Neural cell (in vitro differentiated cells): Measurements from ENCODE around the gene NELL1. TPM values are rescaled to one million over a fixed set of nuclear protein-coding genes. Genes with fewer than 3 reads are reported as not detected.

Experiments
- H2AFZ ChIP-seq: fragments of 200-600, 300-800 bp; sonication (generic), shearing (Covaris generic); 2 replicates; pipeline ENCODE4 v1.6.0; 2014; ENCODE audit warnings: low read depth, mild to moderate bottlenecking, antibody characterized with exemption, low read length, moderate library complexity
- H3F3A ChIP-seq: fragments of 200-600 bp; shearing (Covaris generic); 2 replicates; pipeline ENCODE4 v1.6.1; 2016; ENCODE audit warnings: mild to moderate bottlenecking, moderate library complexity, mixed read lengths, antibody characterized with exemption, low read length; ENCODE audit not compliant: insufficient read depth, poor library complexity, severe bottlenecking
- H3K27ac ChIP-seq: fragments of 200-600, 300-800 bp; sonication (generic), shearing (Covaris generic); 2 replicates; pipeline ENCODE4 v1.5.1; 2014; ENCODE audit warnings: mild to moderate bottlenecking, low read length, moderate library complexity
- H3K27me3 ChIP-seq: fragments of 300-800, 200-600 bp; sonication (generic), shearing (Covaris generic); 2 replicates; pipeline ENCODE4 v1.6.0; 2014; ENCODE audit warnings: mild to moderate bottlenecking, low read depth, low read length, moderate library complexity; ENCODE audit not compliant: insufficient read depth
- H3K36me3 ChIP-seq: fragments of 300-800, 200-600 bp; sonication (generic), shearing (Covaris generic); 2 replicates; pipeline ENCODE4 v1.5.1; 2014; ENCODE audit warnings: mild to moderate bottlenecking, antibody characterized with exemption, low read length, moderate library complexity; ENCODE audit not compliant: insufficient read depth
- H3K4me2 ChIP-seq: fragments of 300-800, 200-600 bp; sonication (generic), shearing (Covaris generic); 2 replicates; pipeline ENCODE4 v1.6.0; 2014; ENCODE audit warnings: mild to moderate bottlenecking, low read length
- H3K4me3 ChIP-seq: fragments of 300-800, 200-600 bp; sonication (generic), shearing (Covaris generic); 2 replicates; pipeline ENCODE4 v1.5.1; 2014; ENCODE audit warnings: mild to moderate bottlenecking, low read length, moderate library complexity
- H3K79me2 ChIP-seq: fragments of 200-600 bp; shearing (Covaris generic); replicated peaks from 2 replicates; pipeline ENCODE4 v1.6.0; 2014; ENCODE audit warnings: mild to moderate bottlenecking, low read length, moderate library complexity; ENCODE audit not compliant: insufficient read depth
- H3K9ac ChIP-seq: fragments of 300-800, 200-600 bp; sonication (generic), shearing (Covaris generic); 2 replicates; pipeline ENCODE4 v1.6.1; 2016; ENCODE audit warnings: mild to moderate bottlenecking, low read length, mixed read lengths
- H3K9me2 ChIP-seq: fragments of 200-600 bp; shearing (Covaris generic); 2 replicates; pipeline ENCODE4 v1.6.1; 2016; ENCODE audit warnings: mild to moderate bottlenecking, low read length, mixed read lengths; ENCODE audit not compliant: insufficient read depth
- H3K9me3 ChIP-seq: fragments of 200-600, 300-800 bp; sonication (generic), shearing (Covaris generic); 2 replicates; pipeline ENCODE4 v1.6.1; 2016; ENCODE audit warnings: mild to moderate bottlenecking, mixed run types, low read length, moderate library complexity, mixed read lengths
- H4K20me1 ChIP-seq: fragments of 200-600 bp; shearing (Covaris generic); 2 replicates; pipeline ENCODE4 v1.6.1; 2016; ENCODE audit warnings: mild to moderate bottlenecking, mixed run types; ENCODE audit not compliant: insufficient read depth
- CTCF ChIP-seq: fragments of 450-650 bp; IDR thresholded peaks from 2 replicates; pipeline ENCODE4 v1.5.1; 2014; ENCODE audit warnings: antibody characterized with exemption, mild to moderate bottlenecking, moderate library complexity; ENCODE audit not compliant: poor library complexity, severe bottlenecking
- EP300 ChIP-seq: fragments of 450-650 bp; conservative IDR thresholded peaks from 2 replicates; pipeline ENCODE4 v1.6.1; 2014; ENCODE audit warnings: antibody characterized with exemption, mild to moderate bottlenecking, moderate library complexity; ENCODE audit not compliant: poor library complexity, severe bottlenecking
- EZH2 ChIP-seq: fragments of 200-600, 300-800 bp; shearing (Covaris generic), sonication (generic); IDR thresholded peaks from 2 replicates; pipeline ENCODE4 v1.6.1; 2014; ENCODE audit warnings: antibody characterized with exemption, low read length, borderline replicate concordance, mild to moderate bottlenecking; ENCODE audit not compliant: insufficient read depth, poor library complexity, severe bottlenecking
- MXI1 ChIP-seq: fragments of 450-650 bp; conservative IDR thresholded peaks from 2 replicates; pipeline ENCODE4 v1.6.1; 2014; ENCODE audit warnings: antibody characterized with exemption, mild to moderate bottlenecking; ENCODE audit not compliant: poor library complexity, severe bottlenecking
- POLR2AphosphoS5 ChIP-seq: IDR thresholded peaks from 2 replicates; pipeline ENCODE4 v1.6.1; 2012
- RAD21 ChIP-seq: fragments of 450-650 bp; conservative IDR thresholded peaks from 2 replicates; pipeline ENCODE4 v1.6.1; 2014; ENCODE audit warnings: antibody characterized with exemption, mild to moderate bottlenecking, moderate library complexity
- SMC3 ChIP-seq: fragments of 450-650 bp; conservative IDR thresholded peaks from 2 replicates; pipeline ENCODE4 v1.6.1; 2014; ENCODE audit warnings: antibody characterized with exemption, mild to moderate bottlenecking, moderate library complexity; ENCODE audit not compliant: poor library complexity
- TAF1 ChIP-seq: IDR thresholded peaks from 2 replicates; pipeline ENCODE4 v1.6.1; 2012; ENCODE audit warnings: low read depth
- polyA plus RNA-seq: library from polyadenylated mRNA; depleted of rRNA; stranded (reverse); fragments of >200 nt; gene quantifications from 2 replicates; pipeline ENCODE4 v1.2.3, GENCODE V29; 2014
- TF ChIP-seq, protein P1 (sequence below): IDR thresholded peaks from 2 replicates; pipeline ENCODE4 v1.6.1; 2012; ENCODE audit warnings: borderline replicate concordance

Gene NELL1
- polyA plus RNA-seq, 1 donor from 2014 or later = 70.4 TPM

GRCh38 chr11:21403069-21403468, 733.7 kb downstream of the NELL1 start:
- H3K79me2 ChIP-seq = no peaks in the 10 kb centered on the region
- no peaks in the 10 kb centered on the region for H3F3A ChIP-seq
- no peaks in the 10 kb centered on the region for H3K27me3 ChIP-seq
- no peaks in the 10 kb centered on the region for H3K9me3 ChIP-seq
- no peak for TF ChIP-seq SMC3
- no peak for TF ChIP-seq EP300
- no peak for TF ChIP-seq TAF1
- no peak for TF ChIP-seq RAD21
- TF ChIP-seq, protein P1, sequence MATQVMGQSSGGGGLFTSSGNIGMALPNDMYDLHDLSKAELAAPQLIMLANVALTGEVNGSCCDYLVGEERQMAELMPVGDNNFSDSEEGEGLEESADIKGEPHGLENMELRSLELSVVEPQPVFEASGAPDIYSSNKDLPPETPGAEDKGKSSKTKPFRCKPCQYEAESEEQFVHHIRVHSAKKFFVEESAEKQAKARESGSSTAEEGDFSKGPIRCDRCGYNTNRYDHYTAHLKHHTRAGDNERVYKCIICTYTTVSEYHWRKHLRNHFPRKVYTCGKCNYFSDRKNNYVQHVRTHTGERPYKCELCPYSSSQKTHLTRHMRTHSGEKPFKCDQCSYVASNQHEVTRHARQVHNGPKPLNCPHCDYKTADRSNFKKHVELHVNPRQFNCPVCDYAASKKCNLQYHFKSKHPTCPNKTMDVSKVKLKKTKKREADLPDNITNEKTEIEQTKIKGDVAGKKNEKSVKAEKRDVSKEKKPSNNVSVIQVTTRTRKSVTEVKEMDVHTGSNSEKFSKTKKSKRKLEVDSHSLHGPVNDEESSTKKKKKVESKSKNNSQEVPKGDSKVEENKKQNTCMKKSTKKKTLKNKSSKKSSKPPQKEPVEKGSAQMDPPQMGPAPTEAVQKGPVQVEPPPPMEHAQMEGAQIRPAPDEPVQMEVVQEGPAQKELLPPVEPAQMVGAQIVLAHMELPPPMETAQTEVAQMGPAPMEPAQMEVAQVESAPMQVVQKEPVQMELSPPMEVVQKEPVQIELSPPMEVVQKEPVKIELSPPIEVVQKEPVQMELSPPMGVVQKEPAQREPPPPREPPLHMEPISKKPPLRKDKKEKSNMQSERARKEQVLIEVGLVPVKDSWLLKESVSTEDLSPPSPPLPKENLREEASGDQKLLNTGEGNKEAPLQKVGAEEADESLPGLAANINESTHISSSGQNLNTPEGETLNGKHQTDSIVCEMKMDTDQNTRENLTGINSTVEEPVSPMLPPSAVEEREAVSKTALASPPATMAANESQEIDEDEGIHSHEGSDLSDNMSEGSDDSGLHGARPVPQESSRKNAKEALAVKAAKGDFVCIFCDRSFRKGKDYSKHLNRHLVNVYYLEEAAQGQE = no peak
- no peak for TF ChIP-seq EZH2
- TF ChIP-seq CTCF = no peak
- TF ChIP-seq POLR2AphosphoS5 = no peak
- no peak for TF ChIP-seq MXI1
- no peak overlapping the region for H3K27ac ChIP-seq
- H4K20me1 ChIP-seq = no peaks in the 10 kb centered on the region
- no peak overlapping the region for H3K4me2 ChIP-seq
- H2AFZ ChIP-seq = no peak overlapping the region
- no peak overlapping the region for H3K9ac ChIP-seq
- H3K4me3 ChIP-seq = no peak overlapping the region
- H3K9me2 ChIP-seq = no peaks in the 10 kb centered on the region
- H3K36me3 ChIP-seq = no peaks in the 10 kb centered on the region

- no peak overlapping the region for H3K4me3 ChIP-seq
- H3F3A ChIP-seq = no peaks in the 10 kb centered on the region
- H3K27me3 ChIP-seq = no peaks in the 10 kb centered on the region
- no peak overlapping the region for H3K27ac ChIP-seq
- H3K79me2 ChIP-seq = no peaks in the 10 kb centered on the region
- H3K4me2 ChIP-seq = no peak overlapping the region
- H4K20me1 ChIP-seq = no peaks in the 10 kb centered on the region
- no peak overlapping the region for H2AFZ ChIP-seq
- TF ChIP-seq EP300 = no peak
- no peak for TF ChIP-seq MXI1
- TF ChIP-seq SMC3 = no peak
- no peak for TF ChIP-seq POLR2AphosphoS5
- no peak for TF ChIP-seq RAD21
- TF ChIP-seq CTCF = no peak
- no peak for TF ChIP-seq EZH2
- TF ChIP-seq, protein P1 = no peak
- TF ChIP-seq TAF1 = no peak
- H3K9me3 ChIP-seq = no peaks in the 10 kb centered on the region
- H3K9me2 ChIP-seq = no peaks in the 10 kb centered on the region
- no peak overlapping the region for H3K9ac ChIP-seq
- no peaks in the 10 kb centered on the region for H3K36me3 ChIP-seq
Observed at GRCh38 chr11:21405422-21405821, 736.0 kb downstream of the NELL1 start.
